BJ (cell line): ENCODE measurements around the gene FA2H. TPM values are rescaled to one million over a fixed set of nuclear protein-coding genes. Genes with fewer than 3 reads are reported as not detected.
"Not testable (repeated sequence)": the region's sequence is repeated elsewhere in the genome, so short reads cannot be mapped to it uniquely, and the experiment has no call there.

ENCODE experiments used
- CTCF ChIA-PET: fragments of 350-600 bp; formaldehyde crosslinking; extraction: SDS; loops from one replicate; lab custom pipeline; 2021; ENCODE audit warnings: antibody characterized with exemption, inconsistent platforms; lab: Yijun Ruan, JAX
- POLR2A ChIA-PET: fragments of 300-600 bp; sonication (Branson Sonifier 250); formaldehyde crosslinking; extraction: SDS; loops from one replicate; lab custom pipeline; 2021; ENCODE audit warnings: antibody characterized with exemption; lab: Charles Lee
- DNase-seq: peaks from one replicate; pipeline ENCODE4 v3.0.0-alpha.2; 2011; ENCODE audit warnings: low read depth
- H3K27me3 ChIP-seq: 2 replicates; pipeline ENCODE4 v1.6.0; 2011; ENCODE audit warnings: low read length; ENCODE audit not compliant: control insufficient read depth, insufficient read depth
- H3K36me3 ChIP-seq: 2 replicates; pipeline ENCODE4 v1.5.1; 2011; ENCODE audit warnings: low read length; ENCODE audit not compliant: control insufficient read depth, insufficient read depth
- H3K4me3 ChIP-seq: 2 replicates; pipeline ENCODE4 v1.5.1; 2011; ENCODE audit warnings: low read depth, mild to moderate bottlenecking, control low read depth, low read length
- polyA minus RNA-seq: library from RNA; depleted of rRNA, polyadenylated mRNA; stranded (reverse); fragments of >200 nt; gene quantifications from 2 replicates; pipeline ENCODE4 v1.2.3, GENCODE V29; 2011; rRNA and poly(A)+ RNA removed
- polyA plus RNA-seq: library from polyadenylated mRNA; depleted of rRNA; stranded (reverse); fragments of >200 nt; gene quantifications from 2 replicates; pipeline ENCODE4 v1.2.3, GENCODE V29; 2011; rRNA removed
- TF ChIP-seq, protein P1 (sequence below): IDR thresholded peaks from 2 replicates; pipeline ENCODE4 v1.5.1; 2011; ENCODE audit warnings: low read depth, mild to moderate bottlenecking, control low read depth, inconsistent platforms, low read length, moderate library complexity; ENCODE audit not compliant: insufficient read depth

The FA2H gene, protein sequence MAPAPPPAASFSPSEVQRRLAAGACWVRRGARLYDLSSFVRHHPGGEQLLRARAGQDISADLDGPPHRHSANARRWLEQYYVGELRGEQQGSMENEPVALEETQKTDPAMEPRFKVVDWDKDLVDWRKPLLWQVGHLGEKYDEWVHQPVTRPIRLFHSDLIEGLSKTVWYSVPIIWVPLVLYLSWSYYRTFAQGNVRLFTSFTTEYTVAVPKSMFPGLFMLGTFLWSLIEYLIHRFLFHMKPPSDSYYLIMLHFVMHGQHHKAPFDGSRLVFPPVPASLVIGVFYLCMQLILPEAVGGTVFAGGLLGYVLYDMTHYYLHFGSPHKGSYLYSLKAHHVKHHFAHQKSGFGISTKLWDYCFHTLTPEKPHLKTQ
- polyA plus RNA-seq (not detected in 2 replicates), polyA minus RNA-seq (not detected in 2 replicates)

DNA sequence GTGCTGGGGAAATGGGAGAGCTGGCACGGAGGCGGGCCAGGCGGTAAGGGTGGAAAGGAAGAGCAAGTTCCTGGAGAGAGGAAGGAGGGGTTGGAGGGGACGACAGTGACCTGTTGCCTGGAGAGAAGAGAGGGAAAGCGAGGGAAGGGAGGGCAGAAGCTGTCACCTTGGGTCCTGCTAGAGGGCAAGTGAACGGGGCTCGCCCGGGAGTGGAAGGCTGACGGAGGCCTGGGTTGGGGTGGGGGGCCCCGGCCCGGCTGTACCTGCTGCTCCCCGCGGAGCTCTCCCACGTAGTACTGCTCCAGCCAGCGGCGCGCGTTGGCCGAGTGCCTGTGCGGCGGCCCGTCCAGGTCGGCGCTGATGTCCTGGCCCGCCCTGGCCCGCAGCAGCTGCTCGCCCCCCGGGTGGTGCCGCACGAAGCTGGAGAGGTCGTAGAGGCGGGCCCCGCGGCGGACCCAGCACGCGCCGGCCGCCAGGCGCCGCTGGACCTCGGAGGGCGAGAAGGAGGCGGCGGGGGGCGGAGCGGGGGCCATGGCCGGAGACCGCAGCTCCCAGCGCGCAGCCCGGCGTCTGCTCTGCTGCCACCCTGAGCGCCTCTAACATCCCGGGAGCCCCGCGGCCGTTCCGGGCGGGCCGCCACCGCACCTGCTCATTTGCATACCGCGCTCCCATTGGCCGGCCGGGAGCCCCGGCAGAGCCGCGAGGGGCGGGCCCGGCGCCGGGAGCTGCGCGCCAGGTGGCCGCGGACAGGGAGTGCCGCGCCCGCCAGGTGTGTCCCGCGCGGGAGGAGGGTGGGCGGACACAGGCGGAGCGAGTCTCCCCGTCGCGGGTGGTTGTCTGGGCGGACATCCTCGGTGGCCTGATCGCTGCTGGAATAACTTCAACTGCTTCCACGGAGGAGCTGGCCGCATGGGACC lies at the start of gene FA2H:
Gene FA2H (minus strand): TSS at position 598 of the 917 bp plus-strand sequence. CDS start 65 bp downstream, at position 533.
- ChIA-PET CTCF (interaction anchor here (0.6 to 1.7 kb wide), 5 partner anchors 21 to 267 kb away, joined by 3 to 8 read pairs (median 3); no protein-coding TSS in a partner anchor), POLR2A (no interaction called here)
- peaks cover 23% of the 10 kb centered on the region for H3K27me3 ChIP-seq

DNA sequence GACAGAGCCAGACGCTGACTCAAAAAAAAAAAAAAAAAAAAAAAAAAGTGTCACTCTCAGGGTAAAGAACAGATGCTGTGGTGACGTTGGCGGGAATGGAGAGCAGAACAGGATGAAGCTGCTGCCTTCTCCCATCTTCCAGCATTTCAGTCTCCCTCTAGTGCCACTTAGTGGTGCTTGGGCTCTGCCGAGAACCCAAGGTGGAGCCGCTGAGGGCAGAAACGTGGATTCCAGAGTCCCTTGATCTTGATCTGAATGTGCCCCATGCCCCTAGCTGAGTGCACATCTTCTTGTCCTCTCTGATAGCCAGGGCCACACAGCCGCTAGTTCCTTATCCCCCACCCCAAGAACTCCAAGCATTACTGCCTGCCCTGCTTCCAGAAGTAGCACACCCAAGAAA lies 43.2 kb upstream of the FA2H start:
- no peak for DNase-seq
- TF ChIP-seq, protein P1, sequence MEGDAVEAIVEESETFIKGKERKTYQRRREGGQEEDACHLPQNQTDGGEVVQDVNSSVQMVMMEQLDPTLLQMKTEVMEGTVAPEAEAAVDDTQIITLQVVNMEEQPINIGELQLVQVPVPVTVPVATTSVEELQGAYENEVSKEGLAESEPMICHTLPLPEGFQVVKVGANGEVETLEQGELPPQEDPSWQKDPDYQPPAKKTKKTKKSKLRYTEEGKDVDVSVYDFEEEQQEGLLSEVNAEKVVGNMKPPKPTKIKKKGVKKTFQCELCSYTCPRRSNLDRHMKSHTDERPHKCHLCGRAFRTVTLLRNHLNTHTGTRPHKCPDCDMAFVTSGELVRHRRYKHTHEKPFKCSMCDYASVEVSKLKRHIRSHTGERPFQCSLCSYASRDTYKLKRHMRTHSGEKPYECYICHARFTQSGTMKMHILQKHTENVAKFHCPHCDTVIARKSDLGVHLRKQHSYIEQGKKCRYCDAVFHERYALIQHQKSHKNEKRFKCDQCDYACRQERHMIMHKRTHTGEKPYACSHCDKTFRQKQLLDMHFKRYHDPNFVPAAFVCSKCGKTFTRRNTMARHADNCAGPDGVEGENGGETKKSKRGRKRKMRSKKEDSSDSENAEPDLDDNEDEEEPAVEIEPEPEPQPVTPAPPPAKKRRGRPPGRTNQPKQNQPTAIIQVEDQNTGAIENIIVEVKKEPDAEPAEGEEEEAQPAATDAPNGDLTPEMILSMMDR: no peak
- peaks cover 7% of the 10 kb centered on the region for H3K27me3 ChIP-seq
- CTCF ChIA-PET: interaction anchor here (1.9 to 2.1 kb wide), 2 partner anchors 45 to 47 kb away, joined by 5 to 10 read pairs; no protein-coding TSS in a partner anchor
- H3K36me3 ChIP-seq: no peaks in the 10 kb centered on the region
- H3K4me3 ChIP-seq: no peak overlapping the region
- POLR2A ChIA-PET: no interaction called here

More for the DNA sequence above, at the start of gene FA2H:
- DNase-seq: no peak
- Histone ChIP-seq H3K36me3 (no peaks in the 10 kb centered on the region), H3K4me3 (no peak within 1 kb of the TSS; the same call in 1 of the 2 replicates)
- TF ChIP-seq, protein P1: no peak

DNA sequence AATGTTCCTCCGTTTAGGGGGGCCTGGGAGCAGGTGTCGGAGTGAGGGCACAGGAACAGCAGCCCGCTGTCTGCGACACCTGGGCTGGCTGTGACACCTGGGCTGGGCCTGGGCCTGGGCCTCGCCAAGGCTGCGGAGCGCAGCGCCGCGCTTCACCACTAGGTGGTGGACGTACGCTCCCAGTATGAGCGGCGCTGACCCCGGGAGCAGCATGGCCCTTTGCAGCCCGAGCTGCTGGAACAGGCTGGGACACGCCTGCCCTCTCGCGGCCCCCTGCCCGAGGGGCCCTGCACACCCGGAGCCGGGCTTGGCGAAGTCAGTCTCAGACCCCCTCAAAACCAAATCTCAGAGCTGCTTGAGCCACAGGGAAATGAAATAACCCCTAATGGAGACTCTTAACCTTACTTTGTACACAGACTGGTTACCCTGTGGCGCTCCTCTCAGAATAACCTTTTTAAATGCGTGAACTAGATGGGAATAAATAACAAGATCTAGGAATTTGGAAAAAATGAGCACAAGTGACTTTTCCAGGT lies 38.6 kb upstream of the FA2H start:
- CTCF ChIA-PET: interaction anchor here (0.6 to 5.2 kb wide), 32 partner anchors 9 to 317 kb away, joined by 3 to 56 read pairs (median 4); partner anchors contain the start of gene ZNRF1
- POLR2A ChIA-PET: no interaction called here
- no peaks in the 10 kb centered on the region for H3K36me3 ChIP-seq

DNA sequence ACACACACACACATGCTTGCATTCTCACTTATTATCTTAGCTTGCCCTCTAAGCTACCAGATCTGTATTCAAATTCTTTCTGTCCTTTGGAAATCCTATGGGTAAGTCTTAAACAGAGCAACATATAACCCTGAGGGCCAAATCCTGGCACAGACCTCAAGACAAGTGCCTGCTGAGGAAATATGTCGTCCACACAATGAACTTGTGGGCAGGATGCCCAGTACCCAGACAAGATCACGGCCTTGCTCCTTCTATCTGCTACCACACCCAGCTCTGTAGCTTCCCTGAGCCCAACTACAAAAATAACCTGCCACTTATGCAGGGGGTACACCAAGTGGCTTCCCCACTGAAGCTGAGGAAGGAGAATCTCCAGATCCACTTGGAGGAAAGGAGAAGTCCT lies 37.3 kb upstream of the FA2H start:
- CTCF ChIA-PET: interaction anchor here (0.5 to 5.2 kb wide), 10 partner anchors 8 to 300 kb away, joined by 3 to 56 read pairs (median 6); partner anchors contain the start of gene ZNRF1
- TF ChIP-seq, protein P1: no peak
- no peaks in the 10 kb centered on the region for H3K36me3 ChIP-seq
- peaks cover 2% of the 10 kb centered on the region for H3K27me3 ChIP-seq
- POLR2A ChIA-PET: no interaction called here
- DNase-seq: no peak
- H3K4me3 ChIP-seq: no peak overlapping the region

More for the DNA sequence above, 38.6 kb upstream of the FA2H start:
- TF ChIP-seq, protein P1: peak; percentile 99
- Histone ChIP-seq H3K27me3 (peaks cover 3% of the 10 kb centered on the region), H3K4me3 (no peak overlapping the region)
- no peak for DNase-seq

DNA sequence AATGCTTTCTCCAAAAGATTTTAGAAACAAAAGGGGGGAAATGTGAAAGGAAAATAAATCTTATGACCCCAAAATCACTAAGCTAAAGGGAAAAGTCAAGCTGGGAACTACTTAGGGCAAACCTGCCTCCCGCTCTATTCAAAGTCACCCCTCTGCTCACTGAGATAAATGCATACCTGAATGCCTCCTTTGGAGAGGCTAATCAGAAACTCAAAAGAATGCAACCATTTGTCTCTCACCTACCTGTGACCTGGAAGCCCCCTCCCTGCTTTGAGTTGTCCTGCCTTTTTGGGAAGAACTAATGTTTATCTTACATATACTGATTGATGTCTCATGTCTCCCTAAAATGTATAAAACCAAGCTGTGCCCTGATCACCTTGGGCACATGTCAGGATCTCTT lies 36.6 kb upstream of the FA2H start:
- DNase-seq, H3K36me3 ChIP-seq, POLR2A ChIA-PET, H3K27me3 ChIP-seq, H3K4me3 ChIP-seq: not testable (repeated sequence)
- CTCF ChIA-PET: interaction anchor here (1.0 to 5.2 kb wide), 4 partner anchors 9 to 51 kb away, joined by 3 to 56 read pairs (median 4); no protein-coding TSS in a partner anchor
